Mesothelial cell of epicardium (in vitro differentiated cells): ENCODE data around the gene BTD. TPM values are rescaled to one million over a fixed set of nuclear protein-coding genes. Genes with fewer than 3 reads are reported as not detected.

Experiments
- DNase-seq, 2 experiments: peaks; one replicate each; pipeline ENCODE4 v3.0.0; 2021; ENCODE audit warnings: low spot score in 2 of 2; ENCODE audit not compliant: unreplicated experiment in 2 of 2
- H3K27ac Mint-ChIP-seq: 2 replicates; pipeline ENCODE4 v1.8.0; 2021; ENCODE audit warnings: mixed read lengths
- H3K27me3 Mint-ChIP-seq: 2 replicates; pipeline ENCODE4 v1.8.0; 2021; ENCODE audit warnings: low read depth, mixed read lengths
- H3K36me3 Mint-ChIP-seq: 2 replicates; pipeline ENCODE4 v1.8.0; 2021; ENCODE audit warnings: mixed read lengths
- H3K4me1 Mint-ChIP-seq: 2 replicates; pipeline ENCODE4 v1.8.0; 2021; ENCODE audit warnings: mixed read lengths
- H3K4me3 Mint-ChIP-seq: 2 replicates; pipeline ENCODE4 v1.8.0; 2021; ENCODE audit warnings: mild to moderate bottlenecking, moderate library complexity, mixed read lengths
- H3K9me3 Mint-ChIP-seq: 2 replicates; pipeline ENCODE4 v1.8.0; 2021; ENCODE audit warnings: mixed read lengths
- CTCF ChIP-seq: fragments of 200-600 bp; sonication (generic); IDR thresholded peaks from one replicate; pipeline ENCODE4 v1.5.0; 2021; ENCODE audit warnings: antibody characterized with exemption; ENCODE audit not compliant: unreplicated experiment
- total RNA-seq: library from RNA; stranded (reverse); gene quantifications from 3 replicates; pipeline ENCODE4 v1.2.1, GENCODE V29; 2021

The BTD gene
- total RNA-seq, 1 donor from 2014 or later: 12.5 TPM

DNA sequence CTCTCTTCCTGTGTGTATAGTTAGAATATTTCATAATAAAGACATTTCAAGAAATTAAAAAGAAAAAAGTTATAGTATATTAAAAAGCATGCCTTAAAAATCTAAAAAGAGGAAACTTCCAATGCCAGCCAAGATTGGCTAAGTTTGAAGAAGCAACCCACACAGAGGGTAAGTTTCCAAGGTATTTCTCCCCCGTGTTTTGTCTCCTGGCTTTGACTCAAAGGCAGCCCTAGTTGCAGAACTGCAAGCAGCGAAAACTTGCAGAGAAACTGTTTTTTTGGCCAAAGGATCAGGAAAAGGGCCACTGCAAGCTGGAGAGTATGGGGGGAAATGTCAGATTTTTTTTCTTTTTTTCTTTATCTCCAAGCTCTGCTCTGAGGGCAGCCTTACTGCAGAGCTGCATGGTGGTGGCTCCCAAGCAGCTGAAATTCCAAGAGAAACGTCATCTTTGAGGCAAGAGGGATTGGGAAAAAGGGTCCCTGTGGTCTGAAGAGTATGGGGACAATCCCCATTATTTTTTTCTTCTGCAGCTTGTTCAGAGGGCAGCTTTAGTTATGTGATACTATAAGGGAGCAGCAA is 23.2 kb upstream of the BTD start:
- no peaks in the 10 kb centered on the region for H3K27me3 Mint-ChIP-seq
- no peaks in the 10 kb centered on the region for H3K4me1 Mint-ChIP-seq
- H3K9me3 Mint-ChIP-seq: no peaks in the 10 kb centered on the region
- peaks cover 23% of the 10 kb centered on the region for H3K36me3 Mint-ChIP-seq
- no peak overlapping the region for H3K27ac Mint-ChIP-seq
- no peak for TF ChIP-seq CTCF
- DNase-seq: no peak
- H3K4me3 Mint-ChIP-seq: no peak overlapping the region

DNA sequence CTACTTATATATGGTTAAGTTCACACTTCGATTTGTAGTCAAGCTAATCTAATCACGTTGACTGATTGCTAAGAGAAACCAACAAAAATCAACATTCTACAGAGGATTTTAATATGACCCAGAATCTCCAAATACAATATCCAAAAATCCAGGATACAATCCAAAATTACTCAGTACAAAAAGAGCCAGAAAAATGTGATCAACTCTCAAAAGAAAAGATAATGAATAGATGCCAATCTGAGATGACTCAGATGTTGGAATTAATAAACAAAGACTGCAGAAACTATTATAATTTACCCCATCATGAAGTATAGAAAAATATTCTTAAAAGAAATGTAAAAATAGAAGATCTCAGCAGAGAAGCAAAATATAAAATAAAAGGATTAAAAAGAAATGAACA is 22.5 kb upstream of the BTD start:
- Mint-ChIP-seq H3K4me3 (no peak overlapping the region), H3K4me1 (no peaks in the 10 kb centered on the region), H3K36me3 (peaks cover 20% of the 10 kb centered on the region), H3K27ac (no peak overlapping the region), H3K9me3 (no peaks in the 10 kb centered on the region), H3K27me3 (no peaks in the 10 kb centered on the region)
- DNase-seq: no peak
- no peak for TF ChIP-seq CTCF

- H3K4me3 Mint-ChIP-seq: no peak overlapping the region
- H3K27me3 Mint-ChIP-seq: no peaks in the 10 kb centered on the region
- H3K27ac Mint-ChIP-seq: no peak overlapping the region
- no peaks in the 10 kb centered on the region for H3K9me3 Mint-ChIP-seq
- TF ChIP-seq CTCF: no peak
- no peaks in the 10 kb centered on the region for H3K4me1 Mint-ChIP-seq
- peaks cover 29% of the 10 kb centered on the region for H3K36me3 Mint-ChIP-seq
- no peak for DNase-seq
These were observed 19.8 kb upstream of the BTD start for GRCh38 chr3:15581471-15582394.

DNA sequence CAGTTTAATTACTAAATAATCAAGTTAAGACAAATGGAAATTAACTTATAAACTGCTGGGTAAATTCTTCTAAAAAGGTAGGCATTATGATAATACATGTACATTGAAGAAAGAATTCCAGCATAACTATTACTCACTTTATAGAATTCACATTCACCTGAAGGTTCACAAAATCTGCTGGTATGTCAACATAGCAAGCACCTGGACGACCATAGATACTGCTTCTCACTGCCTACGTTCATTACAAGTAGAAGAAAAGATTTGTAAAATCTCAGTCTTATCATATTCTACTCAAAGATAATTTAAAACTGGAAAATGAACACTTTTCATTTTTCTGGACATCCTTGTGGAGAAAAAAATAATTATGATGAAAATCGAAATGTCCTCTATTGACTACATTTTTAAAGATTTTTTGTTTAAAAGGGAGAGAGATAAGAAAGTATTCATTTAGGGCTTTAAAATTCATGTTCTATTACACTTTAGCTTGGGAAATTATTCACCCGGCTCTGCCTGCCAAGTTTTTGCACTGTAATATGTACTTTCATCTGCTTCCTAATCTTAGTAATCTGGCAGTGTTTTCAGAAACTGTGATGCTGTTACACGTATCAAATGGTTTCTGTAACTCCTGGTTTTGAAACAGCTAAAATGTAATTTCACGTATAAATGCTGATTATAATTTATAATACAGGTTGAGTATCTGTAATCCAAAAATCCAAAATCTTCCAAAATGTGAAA is 16.3 kb upstream of the BTD start:
- DNase-seq: no peak

GRCh38 chr3:15591242-15591641 is 10.3 kb upstream of the BTD start:
- Mint-ChIP-seq H3K27ac (no peak overlapping the region), H3K4me3 (no peak overlapping the region), H3K27me3 (no peaks in the 10 kb centered on the region), H3K9me3 (no peaks in the 10 kb centered on the region), H3K4me1 (no peaks in the 10 kb centered on the region), H3K36me3 (peaks cover 16% of the 10 kb centered on the region)
- DNase-seq: no peak
- no peak for TF ChIP-seq CTCF

More for the DNA sequence above, 16.3 kb upstream of the BTD start:
- TF ChIP-seq CTCF: no peak
- Mint-ChIP-seq H3K9me3 (no peaks in the 10 kb centered on the region), H3K27me3 (no peaks in the 10 kb centered on the region), H3K4me1 (no peaks in the 10 kb centered on the region), H3K4me3 (no peak overlapping the region), H3K36me3 (peaks cover 29% of the 10 kb centered on the region), H3K27ac (no peak overlapping the region)
